ENCODE measurements around the gene U2AF2. TPM values are rescaled to one million over a fixed set of nuclear protein-coding genes. Genes with fewer than 3 reads are reported as not detected.

Gene U2AF2
- total RNA-seq, 1 donor from 2014 or later = 74.0 TPM

- Histone ChIP-seq H3K36me3 (no peaks in the 10 kb centered on the region), H3K9me3 (replicated peaks) (no peaks in the 10 kb centered on the region), H3K4me1 (peaks cover 85% of the 10 kb centered on the region), H3K27ac (replicated peaks) (no peak overlapping the region), H3K4me3 (no peak overlapping the region), H3K27me3 (ENCODE audit: low read depth) (no peaks in the 10 kb centered on the region)
- no peak for DNase-seq
- intact Hi-C loops (cut with micrococcal nuclease) = no loop called here
- TF ChIP-seq CTCF (IDR thresholded peaks at IDR 0.05; ENCODE audit: borderline replicate concordance) = no peak
Observed at GRCh38 chr19:55637534-55637933, 17.3 kb upstream of the U2AF2 start.

- TF ChIP-seq CTCF (IDR thresholded peaks at IDR 0.05; ENCODE audit: borderline replicate concordance) = peak; percentile 50
- Histone ChIP-seq H3K27ac (replicated peaks) (no peak overlapping the region), H3K27me3 (ENCODE audit: low read depth) (no peaks in the 10 kb centered on the region), H3K4me3 (no peak overlapping the region), H3K4me1 (peaks cover 96% of the 10 kb centered on the region), H3K36me3 (no peaks in the 10 kb centered on the region), H3K9me3 (replicated peaks) (no peaks in the 10 kb centered on the region)
- no peak for DNase-seq
- intact Hi-C loops (cut with micrococcal nuclease) = no loop called here
Observed at GRCh38 chr19:55638864-55639359, 15.9 kb upstream of the U2AF2 start.

GRCh38 chr19:55640043-55640576 lies 14.7 kb upstream of the U2AF2 start:
- Histone ChIP-seq H3K9me3 (replicated peaks) (no peaks in the 10 kb centered on the region), H3K36me3 (peaks cover 6% of the 10 kb centered on the region), H3K27ac (replicated peaks) (peak overlapping the region; percentile 95), H3K27me3 (ENCODE audit: low read depth) (no peaks in the 10 kb centered on the region), H3K4me3 (peak overlapping the region; percentile 93), H3K4me1 (peaks cover 97% of the 10 kb centered on the region)
- intact Hi-C loops (cut with micrococcal nuclease) = no loop called here
- DNase-seq = peak; percentile 65
- peak; percentile 50 for TF ChIP-seq CTCF (IDR thresholded peaks at IDR 0.05; ENCODE audit: borderline replicate concordance)

GRCh38 chr19:55640577-55641425 lies 14.0 kb upstream of the U2AF2 start, which contains the start of gene ZNF580:
ZNF580 (plus strand) TSS chr19:55641002; CDS start chr19:55642509, 1,507 bp downstream.
- Histone ChIP-seq H3K27me3 (ENCODE audit: low read depth) (no peaks in the 10 kb centered on the region), H3K4me1 (peaks cover 90% of the 10 kb centered on the region), H3K4me3 (peak within 1 kb of the TSS; percentile 93), H3K27ac (replicated peaks) (peak within 1 kb of the TSS; percentile 95), H3K36me3 (peaks cover 10% of the 10 kb centered on the region), H3K9me3 (replicated peaks) (no peaks in the 10 kb centered on the region)
- peak; percentile 71 for DNase-seq
- intact Hi-C loops (cut with micrococcal nuclease) = no loop called here
- TF ChIP-seq CTCF (IDR thresholded peaks at IDR 0.05; ENCODE audit: borderline replicate concordance) = no peak

GRCh38 chr19:55641426-55642152 lies 13.2 kb upstream of the U2AF2 start:
- H3K27ac ChIP-seq (replicated peaks) = peak overlapping the region; percentile 95
- H3K4me1 ChIP-seq = peaks cover 83% of the 10 kb centered on the region
- no peaks in the 10 kb centered on the region for H3K9me3 ChIP-seq (replicated peaks)
- intact Hi-C loops (cut with micrococcal nuclease) = no loop called here
- peak overlapping the region; percentile 93 for H3K4me3 ChIP-seq
- no peak for DNase-seq
- no peaks in the 10 kb centered on the region for H3K27me3 ChIP-seq (ENCODE audit: low read depth)
- H3K36me3 ChIP-seq = peaks cover 10% of the 10 kb centered on the region
- TF ChIP-seq CTCF (IDR thresholded peaks at IDR 0.05; ENCODE audit: borderline replicate concordance) = no peak

Data from left ventricle myocardium inferior (tissue), 1 donor.